Ectodermal cell (in vitro differentiated cells): Measurements from ENCODE around the gene PREX1.

Experiments
- H3K27ac ChIP-seq: 2 replicates; pipeline ENCODE4 v1.7.0; 2013; ENCODE audit warnings: mild to moderate bottlenecking, low read depth, low read length; ENCODE audit not compliant: insufficient read depth, poor library complexity, severe bottlenecking
- H3K27me3 ChIP-seq: 2 replicates; pipeline ENCODE4 v1.7.0; 2013; ENCODE audit warnings: mild to moderate bottlenecking, low read length; ENCODE audit not compliant: insufficient read depth, control insufficient read depth, poor library complexity, severe bottlenecking
- H3K36me3 ChIP-seq: one replicate; pipeline ENCODE4 v1.7.0; 2013; ENCODE audit warnings: low read length; ENCODE audit not compliant: control insufficient read depth, insufficient read depth
- H3K4me1 ChIP-seq: one replicate; pipeline ENCODE4 v1.7.0; 2013; ENCODE audit warnings: low read length; ENCODE audit not compliant: control insufficient read depth, insufficient read depth
- H3K4me3 ChIP-seq: 2 replicates; pipeline ENCODE4 v1.7.0; 2013; ENCODE audit warnings: low read depth, low read length, control low read depth; ENCODE audit not compliant: insufficient read depth
- H3K9me3 ChIP-seq: 2 replicates; pipeline ENCODE4 v1.7.0; 2013; ENCODE audit warnings: mild to moderate bottlenecking, low read length, moderate library complexity; ENCODE audit not compliant: control insufficient read depth
- WGBS, 2 experiments: methylation state at CpG; one replicate each; pipeline ENCODE4 v1.1.7; 2013; ENCODE audit warnings: missing lambda C conversion rate in 2 of 2; 5-methylcytosine and 5-hydroxymethylcytosine counted together

Gene PREX1

DNA sequence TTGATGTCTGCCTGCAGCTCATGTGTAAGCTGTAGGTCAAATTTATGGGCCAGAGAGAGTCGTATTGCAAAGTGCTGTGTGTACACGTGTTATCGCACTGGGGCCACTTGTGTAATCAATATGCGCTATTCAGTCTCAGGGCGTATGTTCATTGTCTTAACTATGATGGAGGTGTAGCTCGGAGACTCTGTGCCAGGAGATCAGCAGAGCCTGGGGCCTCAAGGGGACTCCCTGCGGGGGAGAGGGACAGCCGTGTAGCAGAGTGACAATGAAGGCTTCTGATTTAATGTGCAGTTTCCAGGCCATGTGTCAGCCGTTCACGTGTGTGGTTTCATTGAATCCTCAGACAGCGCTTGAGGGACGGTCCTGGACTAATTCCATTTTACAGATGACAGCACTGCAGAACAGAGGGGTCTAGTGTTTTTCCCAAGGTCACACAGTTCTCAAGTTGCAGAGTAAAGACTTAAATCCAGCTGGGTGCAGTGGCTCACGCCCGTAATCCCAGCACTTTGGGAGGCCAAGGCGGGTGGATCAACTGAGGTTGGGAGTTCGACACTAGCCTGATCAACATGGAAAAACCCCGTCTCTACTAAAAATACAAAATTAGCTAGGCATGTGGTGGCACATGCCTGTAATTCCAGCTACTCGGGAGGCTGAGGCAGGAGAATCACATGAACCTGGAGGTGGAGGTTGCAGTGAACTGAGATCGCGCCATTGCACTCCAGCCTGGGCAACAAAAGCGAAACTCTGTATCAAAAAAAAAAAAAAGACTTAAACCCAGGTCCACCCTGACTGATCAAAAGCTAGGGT is 242.5 kb downstream of the PREX1 start:
- Histone ChIP-seq H3K9me3 (no peaks in the 10 kb centered on the region), H3K4me1 (no peaks in the 10 kb centered on the region), H3K36me3 (no peaks in the 10 kb centered on the region), H3K27ac (no peak overlapping the region), H3K27me3 (no peaks in the 10 kb centered on the region), H3K4me3 (no peak overlapping the region)
- 88 to 93% methylated on average over 21 of the region's 21 CpGs for WGBS, 2 experiments

DNA sequence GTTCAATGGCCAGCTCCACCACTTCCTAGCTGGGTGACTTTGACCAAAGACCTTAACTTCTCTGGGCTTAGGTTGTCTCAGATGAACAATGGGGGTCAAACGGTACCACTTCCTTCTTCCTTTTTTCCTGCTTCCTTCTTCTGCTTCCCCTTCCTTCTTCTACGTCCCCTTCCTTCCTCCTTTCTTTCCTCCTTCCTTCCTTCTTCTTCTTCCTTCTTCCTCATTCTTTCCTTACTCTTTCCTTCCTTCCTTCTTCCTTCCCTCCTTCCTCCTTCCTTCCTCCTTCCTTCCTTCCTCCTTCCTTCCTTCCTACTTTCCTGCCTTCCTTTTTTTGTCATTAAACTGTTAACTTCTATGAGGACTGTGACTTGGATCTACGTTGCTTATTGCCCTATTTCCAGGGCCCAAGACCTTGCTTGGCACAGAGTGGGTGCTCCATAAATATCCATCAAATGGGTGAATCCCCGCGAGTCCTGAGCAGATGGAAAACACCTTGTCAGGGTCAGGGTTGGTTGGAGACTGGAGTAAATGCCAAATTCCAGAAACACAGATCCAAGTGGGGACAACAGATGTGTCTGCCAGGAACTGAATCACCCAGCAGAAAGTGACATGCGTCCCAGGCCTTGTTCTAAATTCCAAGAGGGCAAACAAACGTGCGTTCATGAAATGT is 243.3 kb downstream of the PREX1 start:
- H3K27ac ChIP-seq = no peak overlapping the region
- H3K27me3 ChIP-seq = no peaks in the 10 kb centered on the region
- no peaks in the 10 kb centered on the region for H3K4me1 ChIP-seq
- H3K9me3 ChIP-seq = no peaks in the 10 kb centered on the region
- no peak overlapping the region for H3K4me3 ChIP-seq
- no peaks in the 10 kb centered on the region for H3K36me3 ChIP-seq
- WGBS, 2 experiments = 92 to 96% methylated on average over 8 of the region's 8 CpGs

GRCh38 chr20:48583801-48584200 is 244.0 kb downstream of the PREX1 start:
- Histone ChIP-seq H3K4me3 (no peak overlapping the region), H3K27me3 (no peaks in the 10 kb centered on the region), H3K27ac (no peak overlapping the region), H3K9me3 (no peaks in the 10 kb centered on the region), H3K4me1 (no peaks in the 10 kb centered on the region), H3K36me3 (no peaks in the 10 kb centered on the region)
- 79 to 80% methylated on average over 11 of the region's 11 CpGs for WGBS, 2 experiments

- H3K4me1 ChIP-seq = no peaks in the 10 kb centered on the region
- no peaks in the 10 kb centered on the region for H3K9me3 ChIP-seq
- WGBS, 2 experiments = 91 to 92% methylated on average over 11 of the region's 11 CpGs
- no peaks in the 10 kb centered on the region for H3K27me3 ChIP-seq
- no peak overlapping the region for H3K4me3 ChIP-seq
- no peak overlapping the region for H3K27ac ChIP-seq
- no peaks in the 10 kb centered on the region for H3K36me3 ChIP-seq
Observed at GRCh38 chr20:48583171-48583570, 244.6 kb downstream of the PREX1 start.

- H3K4me1 ChIP-seq = no peaks in the 10 kb centered on the region
- H3K27me3 ChIP-seq = no peaks in the 10 kb centered on the region
- no peak overlapping the region for H3K4me3 ChIP-seq
- no peaks in the 10 kb centered on the region for H3K9me3 ChIP-seq
- H3K27ac ChIP-seq = no peak overlapping the region
- 61 to 62% methylated on average over 4 to 5 of the region's 5 CpGs for WGBS, 2 experiments
- no peaks in the 10 kb centered on the region for H3K36me3 ChIP-seq
Observed at GRCh38 chr20:48582673-48582985, 245.2 kb downstream of the PREX1 start.

DNA sequence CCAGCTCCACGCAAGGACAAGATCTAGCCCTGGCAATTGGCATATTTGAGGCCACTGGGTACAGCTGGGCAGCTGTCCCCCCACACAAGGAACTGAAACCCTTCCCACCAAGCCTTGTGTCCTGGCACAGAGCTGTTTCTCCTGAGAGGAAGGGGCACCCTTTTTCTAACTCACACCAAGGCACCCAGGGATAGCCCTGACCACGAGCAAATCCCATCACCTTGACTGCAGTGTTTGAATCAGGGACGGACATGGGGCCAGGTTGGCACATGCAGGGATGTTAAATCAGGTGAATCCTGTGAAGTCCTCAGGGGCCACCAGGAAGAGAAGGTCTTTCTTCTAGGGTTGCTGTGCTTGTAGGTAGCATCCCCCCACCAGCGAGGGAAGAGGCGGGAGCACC is 246.6 kb downstream of the PREX1 start:
- Histone ChIP-seq H3K27ac (no peak overlapping the region), H3K9me3 (no peaks in the 10 kb centered on the region), H3K27me3 (no peaks in the 10 kb centered on the region), H3K36me3 (no peaks in the 10 kb centered on the region), H3K4me3 (no peak overlapping the region), H3K4me1 (no peaks in the 10 kb centered on the region)
- WGBS, 2 experiments = 91 to 94% methylated on average over 5 of the region's 5 CpGs

- H3K9me3 ChIP-seq = no peaks in the 10 kb centered on the region
- 90% methylated on average over 11 of the region's 11 CpGs for WGBS, 2 experiments
- no peak overlapping the region for H3K27ac ChIP-seq
- H3K27me3 ChIP-seq = no peaks in the 10 kb centered on the region
- no peaks in the 10 kb centered on the region for H3K4me1 ChIP-seq
- H3K36me3 ChIP-seq = no peaks in the 10 kb centered on the region
- H3K4me3 ChIP-seq = no peak overlapping the region
Observed at GRCh38 chr20:48578397-48579098, 249.3 kb downstream of the PREX1 start.

DNA sequence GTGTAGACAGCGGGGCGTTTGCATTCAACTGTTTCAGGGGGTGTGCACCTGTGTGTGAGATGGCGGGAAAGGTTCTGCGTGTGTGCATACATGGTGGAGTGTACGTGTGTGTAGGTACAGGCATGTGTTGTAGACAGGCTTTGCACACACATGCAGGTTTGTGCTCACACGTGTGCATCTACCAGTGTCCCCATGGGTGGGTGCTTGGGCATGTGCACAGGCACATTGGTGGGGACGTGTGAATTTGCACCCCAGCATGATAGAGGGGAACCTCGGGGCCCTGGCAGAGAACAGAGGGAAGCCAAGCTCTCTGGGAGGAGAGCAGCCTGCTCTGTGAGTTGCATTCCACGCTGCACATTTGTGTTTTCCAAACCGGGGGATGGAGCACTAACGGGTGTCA is 250.2 kb downstream of the PREX1 start:
- Histone ChIP-seq H3K36me3 (no peaks in the 10 kb centered on the region), H3K4me1 (no peaks in the 10 kb centered on the region), H3K27me3 (no peaks in the 10 kb centered on the region), H3K4me3 (no peak overlapping the region), H3K27ac (no peak overlapping the region), H3K9me3 (no peaks in the 10 kb centered on the region)
- WGBS, 2 experiments = 86 to 88% methylated on average over 11 of the region's 11 CpGs

DNA sequence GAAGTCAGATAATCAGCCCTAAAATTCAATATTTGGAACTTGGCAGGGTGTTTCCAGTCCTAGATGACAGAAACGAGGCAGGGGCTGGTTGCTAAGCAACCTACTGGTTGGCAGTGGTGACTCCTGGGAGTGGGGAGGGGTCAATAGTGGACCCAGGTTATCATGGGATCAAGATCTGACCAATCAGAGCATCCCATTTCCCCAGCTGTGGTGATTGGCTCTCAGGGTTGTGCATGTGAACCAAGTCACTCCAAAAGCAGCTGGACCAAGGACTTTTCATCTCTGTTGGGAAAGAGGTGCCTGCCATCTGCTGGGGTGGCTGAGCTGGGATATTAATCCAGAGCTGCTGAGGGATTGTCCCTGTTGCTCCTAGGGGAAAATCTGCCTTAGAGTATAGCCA is 253.4 kb downstream of the PREX1 start:
- no peak overlapping the region for H3K4me3 ChIP-seq
- WGBS, 2 experiments = 46 to 73% methylated on average over 1 of the region's 1 CpG
- H3K27ac ChIP-seq = no peak overlapping the region
- H3K4me1 ChIP-seq = no peaks in the 10 kb centered on the region
- H3K36me3 ChIP-seq = no peaks in the 10 kb centered on the region
- no peaks in the 10 kb centered on the region for H3K9me3 ChIP-seq
- no peaks in the 10 kb centered on the region for H3K27me3 ChIP-seq
